HEK293 (cell line): Measurements from ENCODE around the gene ATP5F1D.
A peak's percentile ranks its signal among the peaks of the same experiment; 100 is the strongest.

Experiments
- CTCF ChIA-PET: fragments of 350-600 bp; formaldehyde crosslinking; extraction: SDS; loops from one replicate; lab custom pipeline; 2021; ENCODE audit warnings: antibody characterized with exemption; lab: Yijun Ruan, JAX
- POLR2A ChIA-PET: fragments of 300-600 bp; formaldehyde crosslinking; extraction: SDS; loops from one replicate; lab custom pipeline; 2020; ENCODE audit warnings: antibody characterized with exemption, inconsistent platforms; lab: Yijun Ruan, JAX
- H3K27ac ChIP-seq: fragments of 200-500 bp; sonication (Bioruptor generic); 2 replicates; pipeline ENCODE4 v1.5.1; 2014; ENCODE audit warnings: low read depth, low read length, control low read depth, inconsistent platforms; ENCODE audit errors: extremely low read depth
- H3K36me3 ChIP-seq, 2 experiments: fragments of 200-500 bp in 1 of 2; sonication (Bioruptor generic) in 1 of 2; 1 replicate in 1 of 2; 2 replicates in 1 of 2; pipeline ENCODE4 v1.5.1; 2014 to 2017; ENCODE audit warnings: inconsistent platforms in 2 of 2, low read length in 2 of 2; ENCODE audit not compliant: control insufficient read depth in 2 of 2, insufficient read depth in 1 of 2
- H3K4me1 ChIP-seq: fragments of 200-500 bp; sonication (Bioruptor generic); 2 replicates; pipeline ENCODE4 v1.5.1; 2014; ENCODE audit warnings: mild to moderate bottlenecking, low read length, inconsistent platforms; ENCODE audit not compliant: control insufficient read depth, insufficient read depth
- H3K4me3 ChIP-seq: 2 replicates; pipeline ENCODE4 v1.5.1; 2011; ENCODE audit warnings: low read depth, mild to moderate bottlenecking, control low read depth, low read length, moderate library complexity
- H3K9me3 ChIP-seq: fragments of 200-500 bp; sonication (Bioruptor generic); 2 replicates; pipeline ENCODE4 v1.5.1; 2014; ENCODE audit warnings: low read depth, low read length, inconsistent platforms; ENCODE audit not compliant: control insufficient read depth, insufficient read depth
- GLIS1 ChIP-seq: fragments of 450-650 bp; formaldehyde crosslinking; IDR thresholded peaks from 2 replicates; pipeline ENCODE4 v1.5.1; 2016; ENCODE audit warnings: missing biosample characterization, missing genetic modification characterization
- GLIS2 ChIP-seq: fragments of 450-650 bp; formaldehyde crosslinking; IDR thresholded peaks from 2 replicates; pipeline ENCODE4 v1.5.1; 2016; ENCODE audit warnings: missing biosample characterization, missing genetic modification characterization
- KLF1 ChIP-seq: fragments of 450-650 bp; formaldehyde crosslinking; IDR thresholded peaks from 2 replicates; pipeline ENCODE4 v1.5.1; 2016; ENCODE audit warnings: missing biosample characterization, missing genetic modification characterization
- KLF8 ChIP-seq: fragments of 450-650 bp; formaldehyde crosslinking; IDR thresholded peaks from 2 replicates; pipeline ENCODE4 v1.5.1; 2016; ENCODE audit warnings: missing biosample characterization, missing genetic modification characterization
- REST ChIP-seq: fragments of 450-650 bp; formaldehyde crosslinking; IDR thresholded peaks from 2 replicates; pipeline ENCODE4 v1.5.1; 2016; ENCODE audit warnings: missing biosample characterization, missing genetic modification characterization
- SP2 ChIP-seq: fragments of 450-650 bp; formaldehyde crosslinking; IDR thresholded peaks from 2 replicates; pipeline ENCODE4 v1.5.1; 2016; ENCODE audit warnings: missing biosample characterization, missing genetic modification characterization
- SP7 ChIP-seq: fragments of 450-650 bp; formaldehyde crosslinking; IDR thresholded peaks from 2 replicates; pipeline ENCODE4 v1.5.1; 2016; ENCODE audit warnings: missing biosample characterization, missing genetic modification characterization
- ZBTB26 ChIP-seq: fragments of 450-650 bp; formaldehyde crosslinking; optimal IDR thresholded peaks from 2 replicates; pipeline ENCODE3; 2016; ENCODE audit warnings: missing biosample characterization, mild to moderate bottlenecking, missing genetic modification characterization
- ZIC2 ChIP-seq: fragments of 450-650 bp; formaldehyde crosslinking; IDR thresholded peaks from 2 replicates; pipeline ENCODE4 v1.5.1; 2016; ENCODE audit warnings: missing biosample characterization, missing genetic modification characterization
- ZNF174 ChIP-seq: fragments of 450-650 bp; formaldehyde crosslinking; IDR thresholded peaks from 2 replicates; pipeline ENCODE4 v1.5.0; 2017; ENCODE audit warnings: missing biosample characterization, mild to moderate bottlenecking, missing genetic modification characterization
- ZNF214 ChIP-seq: fragments of 450-650 bp; formaldehyde crosslinking; IDR thresholded peaks from 2 replicates; pipeline ENCODE4 v1.5.1; 2017; ENCODE audit warnings: missing biosample characterization, mild to moderate bottlenecking, missing genetic modification characterization, borderline replicate concordance
- ZNF518A ChIP-seq: fragments of 450-650 bp; formaldehyde crosslinking; conservative IDR thresholded peaks from 2 replicates; pipeline ENCODE4 v1.5.1; 2016; ENCODE audit warnings: low read depth, missing biosample characterization, missing genetic modification characterization
- ZNF529 ChIP-seq: fragments of 450-650 bp; formaldehyde crosslinking; IDR thresholded peaks from 2 replicates; pipeline ENCODE4 v1.5.1; 2017; ENCODE audit warnings: missing genetic modification characterization, missing biosample characterization; ENCODE audit not compliant: insufficient replicate concordance
- ZNF600 ChIP-seq: fragments of 450-650 bp; formaldehyde crosslinking; IDR thresholded peaks from 2 replicates; pipeline ENCODE4 v1.5.1; 2016; ENCODE audit warnings: missing biosample characterization, missing genetic modification characterization
- ZNF658 ChIP-seq: fragments of 450-650 bp; formaldehyde crosslinking; IDR thresholded peaks from 2 replicates; pipeline ENCODE4; 2016; ENCODE audit warnings: missing biosample characterization, missing genetic modification characterization
- ZNF768 ChIP-seq: fragments of 450-650 bp; formaldehyde crosslinking; IDR thresholded peaks from 2 replicates; pipeline ENCODE4 v1.5.1; 2018; ENCODE audit warnings: missing biosample characterization, mild to moderate bottlenecking, missing genetic modification characterization
- ZSCAN16 ChIP-seq: fragments of 450-650 bp; formaldehyde crosslinking; IDR thresholded peaks from 2 replicates; pipeline ENCODE4 v1.5.1; 2016; ENCODE audit warnings: missing biosample characterization, missing genetic modification characterization

The ATP5F1D gene

GRCh38 chr19:1229056-1229923 lies 12.3 kb upstream of the ATP5F1D start (continued):
- no peak for TF ChIP-seq REST (tag by site-specific recombination)

- ChIA-PET CTCF (interaction anchor here (0.8 kb wide), 1 partner anchor 36 kb away, joined by 4 read pairs; no protein-coding TSS in a partner anchor), POLR2A (interaction anchor here (1.1 kb wide), 1 partner anchor 39 kb away, joined by 4 read pairs; the partner anchor contains the start of gene CIRBP)
- H3K36me3 ChIP-seq: peaks cover 0 to 60% of the 10 kb centered on the region in 2 experiments; a peak in 2 of 3 replicates
- no peak overlapping the region for H3K27ac ChIP-seq
- no peak overlapping the region for H3K4me3 ChIP-seq
- TF ChIP-seq ZIC2 (tag by site-specific recombination): no peak
- TF ChIP-seq ZNF214: no peak
- no peak for TF ChIP-seq ZNF768
- TF ChIP-seq ZNF600 (tag by site-specific recombination): peak; percentile 79
- TF ChIP-seq ZNF529: no peak
- TF ChIP-seq ZSCAN16 (tag by site-specific recombination): no peak
- H3K9me3 ChIP-seq: no peaks in the 10 kb centered on the region
- no peaks in the 10 kb centered on the region for H3K4me1 ChIP-seq
Measured at GRCh38 chr19:1229924-1230782, 11.4 kb upstream of the ATP5F1D start.

GRCh38 chr19:1230783-1231489 lies 10.6 kb upstream of the ATP5F1D start:
- ChIA-PET CTCF (interaction anchor here (0.8 kb wide), 1 partner anchor 36 kb away, joined by 4 read pairs; no protein-coding TSS in a partner anchor), POLR2A (no interaction called here)
- H3K36me3 ChIP-seq: peaks cover 0 to 62% of the 10 kb centered on the region in 2 experiments; a peak in 1 of 3 replicates
- no peak overlapping the region for H3K4me3 ChIP-seq
- H3K27ac ChIP-seq: no peak overlapping the region
- H3K4me1 ChIP-seq: no peaks in the 10 kb centered on the region
- no peaks in the 10 kb centered on the region for H3K9me3 ChIP-seq
- TF ChIP-seq SP7 (no peak), SP2 (peak; percentile 37; the same call in 1 of the 2 replicates), ZNF658 (no peak), GLIS2 (peak; percentile 60; the same call in 1 of the 2 replicates), ZNF518A (no peak), KLF8 (tag by site-specific recombination) (peak; percentile 54; the same call in 1 of the 2 replicates), GLIS1 (peak; percentile 43), KLF1 (tag by site-specific recombination) (peak; percentile 41), ZNF174 (tag by site-specific recombination) (no peak), ZBTB26 (no peak)
